ENCODE results near the gene ARHGEF7.

GRCh38 chr13:111345682-111346081 is 230.6 kb downstream of the ARHGEF7 start:
- TF ChIP-seq CTCF (IDR thresholded peaks at IDR 0.05; ENCODE audit: insufficient read depth, low read length, poor library complexity, severe bottlenecking) (no peak), EZH2phosphoT487 (conservative IDR thresholded peaks at IDR 0.05; ENCODE audit: low read length) (no peak)

Measured in SU-DHL-6 (cell line).